Keratinocyte (primary cell): Measurements from ENCODE around the gene NUP107. TPM values are rescaled to one million over a fixed set of nuclear protein-coding genes. Genes with fewer than 3 reads are reported as not detected.

Experiments used
- DNase-seq: peaks from one replicate; pipeline ENCODE4 v3.0.0-alpha.2; 2011; ENCODE audit warnings: low read depth, missing footprints, low spot score
- FAIRE-seq: peaks from 2 replicates; lab custom pipeline; 2011; peaks lifted over from hg19 to GRCh38; lab: Jason Lieb, UNC
- H2AFZ ChIP-seq: 2 replicates; pipeline ENCODE4 v1.6.0; 2012; ENCODE audit warnings: low read length, control low read depth, inconsistent platforms; ENCODE audit not compliant: control insufficient read depth
- H3K27ac ChIP-seq: 2 replicates; pipeline ENCODE4 v1.5.1; 2011; ENCODE audit warnings: low read length; ENCODE audit not compliant: control insufficient read depth, insufficient read depth
- H3K27me3 ChIP-seq: 3 replicates; pipeline ENCODE4 v1.6.0; 2011; ENCODE audit warnings: low read length; ENCODE audit not compliant: control insufficient read depth, insufficient read depth; ENCODE audit errors: extremely low read depth
- H3K36me3 ChIP-seq, 2 experiments: 2 replicates in 1 of 2; 3 replicates in 1 of 2; pipeline ENCODE4 v1.5.1; 2011; ENCODE audit warnings: low read length in 2 of 2, mild to moderate bottlenecking in 1 of 2; ENCODE audit not compliant: control insufficient read depth in 2 of 2, insufficient read depth in 2 of 2; ENCODE audit errors: extremely low read depth in 1 of 2
- H3K4me1 ChIP-seq: 3 replicates; pipeline ENCODE4 v1.5.1; 2011; ENCODE audit warnings: low read length; ENCODE audit not compliant: control insufficient read depth, insufficient read depth; ENCODE audit errors: extremely low read depth
- H3K4me2 ChIP-seq: 3 replicates; pipeline ENCODE4 v1.6.0; 2011; ENCODE audit warnings: low read depth, low read length; ENCODE audit not compliant: control insufficient read depth, insufficient read depth; ENCODE audit errors: extremely low read depth
- H3K4me3 ChIP-seq, 3 experiments: fragments of 200-600 bp in 1 of 3; sonication (generic) in 1 of 3; 2 replicates in 2 of 3; 3 replicates in 1 of 3; pipeline ENCODE4 v1.5.1; 2011 to 2016; ENCODE audit warnings: low read length in 3 of 3, mild to moderate bottlenecking in 3 of 3, control low read depth in 2 of 3, inconsistent platforms in 1 of 3, low read depth in 1 of 3, mixed read lengths in 1 of 3, mixed run types in 1 of 3, moderate library complexity in 1 of 3; ENCODE audit not compliant: control insufficient read depth in 2 of 3, insufficient read depth in 2 of 3; ENCODE audit errors: extremely low read depth in 1 of 3
- H3K79me2 ChIP-seq: 2 replicates; pipeline ENCODE4 v1.6.0; 2012; ENCODE audit warnings: low read length; ENCODE audit not compliant: control insufficient read depth, insufficient read depth
- H3K9ac ChIP-seq: 3 replicates; pipeline ENCODE4 v1.6.0; 2011; ENCODE audit warnings: low read length; ENCODE audit not compliant: control insufficient read depth, insufficient read depth; ENCODE audit errors: extremely low read depth
- H3K9me1 ChIP-seq: 3 replicates; pipeline ENCODE4 v1.6.0; 2011; ENCODE audit warnings: low read length; ENCODE audit not compliant: control insufficient read depth, insufficient read depth; ENCODE audit errors: extremely low read depth
- H3K9me3 ChIP-seq: 2 replicates; pipeline ENCODE4 v1.5.1; 2012; ENCODE audit warnings: low read depth, low read length; ENCODE audit not compliant: control insufficient read depth
- H4K20me1 ChIP-seq: 3 replicates; pipeline ENCODE4 v1.6.0; 2011; ENCODE audit warnings: low read length; ENCODE audit not compliant: control insufficient read depth, insufficient read depth; ENCODE audit errors: extremely low read depth
- CTCF ChIP-seq, 3 experiments: IDR thresholded peaks in 1 of 3; conservative IDR thresholded peaks in 1 of 3; optimal IDR thresholded peaks in 1 of 3; 2 replicates in 2 of 3; 3 replicates in 1 of 3; pipeline versions ENCODE3 to v1.5.1; 2011; ENCODE audit warnings: low read length in 3 of 3, mild to moderate bottlenecking in 3 of 3, moderate library complexity in 2 of 3, control low read depth in 1 of 3, inconsistent platforms in 1 of 3; ENCODE audit not compliant: insufficient read depth in 2 of 3; ENCODE audit errors: extremely low read depth in 1 of 3
- EZH2 ChIP-seq: IDR thresholded peaks from one replicate; pipeline ENCODE4 v1.6.1; 2012; ENCODE audit warnings: inconsistent platforms, mild to moderate bottlenecking, low read length, moderate library complexity
- dilution Hi-C: fragments of 300-500 bp; cut with MboI; formaldehyde crosslinking; loops from one replicate; pipeline ENCODE4 v1.7.0; 2020; ENCODE audit warnings: low sequenced_read_pairs; ENCODE audit not compliant: extremely low pct_ligation_motif_present
- polyA plus RNA-seq, 5 experiments: library from polyadenylated mRNA; depleted of rRNA in 3 of 5; stranded (reverse) in 3 of 5; stranded (forward) in 1 of 5; unstranded in 1 of 5; fragments of >200 nt; gene quantifications; 1 replicate in 1 of 5; 2 replicates in 3 of 5; 3 replicates in 1 of 5; pipeline versions ENCODE4 v1.2.1 to v1.2.3, GENCODE V29; 2011 to 2012; ENCODE audit warnings: missing spikeins in 2 of 5, low read depth in 1 of 5, low replicate concordance in 1 of 5

NUP107 gene
- polyA plus RNA-seq, 1 donor (not counting 4 experiments of a cell fraction or from before 2014, with no cell fraction given), result 71.7 TPM

GRCh38 chr12:68648179-68648578 lies 38.6 kb upstream of the NUP107 start:
- no peaks in the 10 kb centered on the region for H3K27me3 ChIP-seq
- DNase-seq, result no peak
- TF ChIP-seq CTCF (optimal IDR thresholded peaks at IDR 0.05 in 1 of 3, IDR thresholded peaks at IDR 0.05 in 1 of 3, conservative IDR thresholded peaks at IDR 0.05 in 1 of 3; ENCODE audit: extremely low read depth in 1 of 3, insufficient read depth in 2 of 3, low read length in 3 of 3), result no peak
- TF ChIP-seq EZH2, result no peak
- no peak overlapping the region for H2AFZ ChIP-seq
- FAIRE-seq, result no peak
- no peak overlapping the region for H3K9ac ChIP-seq
- peaks cover 66% of the 10 kb centered on the region for H3K79me2 ChIP-seq
- H4K20me1 ChIP-seq, result peaks cover 5% of the 10 kb centered on the region
- no peak overlapping the region for H3K27ac ChIP-seq
- H3K9me1 ChIP-seq, result no peaks in the 10 kb centered on the region
- H3K9me3 ChIP-seq, result no peaks in the 10 kb centered on the region
- H3K4me3 ChIP-seq, result no peak overlapping the region
- no peak overlapping the region for H3K4me2 ChIP-seq
- peaks cover 10 to 23% of the 10 kb centered on the region in 2 experiments for H3K36me3 ChIP-seq
- dilution Hi-C loops, result no loop called here
- H3K4me1 ChIP-seq, result no peaks in the 10 kb centered on the region

- Histone ChIP-seq H3K9me3 (no peaks in the 10 kb centered on the region), H3K4me2 (no peak overlapping the region), H3K4me3 (no peak overlapping the region), H4K20me1 (no peaks in the 10 kb centered on the region), H3K9ac (no peak overlapping the region), H3K9me1 (no peaks in the 10 kb centered on the region), H3K79me2 (no peaks in the 10 kb centered on the region), H3K27me3 (no peaks in the 10 kb centered on the region), H3K4me1 (no peaks in the 10 kb centered on the region), H3K36me3 (peaks cover 0 to 2% of the 10 kb centered on the region in 2 experiments), H2AFZ (no peak overlapping the region), H3K27ac (no peak overlapping the region)
- TF ChIP-seq EZH2 (no peak), CTCF (optimal IDR thresholded peaks at IDR 0.05 in 1 of 3, IDR thresholded peaks at IDR 0.05 in 1 of 3, conservative IDR thresholded peaks at IDR 0.05 in 1 of 3; ENCODE audit: extremely low read depth in 1 of 3, insufficient read depth in 2 of 3, low read length in 3 of 3) (no peak)
- DNase-seq, result no peak
- dilution Hi-C loops, result no loop called here
- no peak for FAIRE-seq
These were observed 21.7 kb upstream of the NUP107 start for GRCh38 chr12:68665016-68665569.
